ENCODE data around the gene PEX5L. TPM values are rescaled to one million over a fixed set of nuclear protein-coding genes. Genes with fewer than 3 reads are reported as not detected.

Gene PEX5L
- total and polyA plus RNA-seq, 2 experiments from 2014 or later: 6.3 to 7.0 TPM

DNA sequence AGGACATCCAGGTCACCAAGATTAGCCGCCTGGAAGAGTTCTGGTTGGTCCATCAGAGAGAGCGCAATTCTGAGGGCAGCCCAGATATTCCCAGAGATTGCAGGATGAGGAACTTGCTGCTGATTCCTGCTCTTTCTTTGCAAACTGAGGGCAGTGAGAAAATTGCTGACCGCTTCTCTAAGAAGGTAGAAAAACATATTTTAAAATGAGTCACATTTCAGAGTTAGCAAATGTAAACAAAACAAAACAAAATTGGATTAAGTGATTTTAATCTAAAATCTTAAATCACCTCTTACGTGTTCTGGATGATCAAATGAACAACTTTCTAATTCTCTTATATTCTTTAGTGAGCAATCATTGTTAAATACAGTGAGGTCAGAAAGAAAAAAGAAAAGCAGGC is 234.9 kb downstream of the PEX5L start:
- ATAC-seq (no peak), DNase-seq (ENCODE audit: low spot score) (no peak)
- Histone ChIP-seq H3K27me3 (ENCODE audit: insufficient read depth) (no peaks in the 10 kb centered on the region), H3K4me2 (no peak overlapping the region), H3K9me2 (ENCODE audit: insufficient read depth) (no peaks in the 10 kb centered on the region), H3K79me2 (replicated peaks; ENCODE audit: insufficient read depth) (no peaks in the 10 kb centered on the region), H3K4me1 (ENCODE audit: insufficient read depth) (no peaks in the 10 kb centered on the region), H2AFZ (no peak overlapping the region), H4K20me1 (replicated peaks; ENCODE audit: insufficient read depth) (no peaks in the 10 kb centered on the region), H3K27ac (ENCODE audit: low read depth) (no peak overlapping the region), H3K36me3 (ENCODE audit: insufficient read depth) (no peaks in the 10 kb centered on the region), H3K4me3 (no peak overlapping the region), H3F3A (replicated peaks; ENCODE audit: low read depth) (no peaks in the 10 kb centered on the region)
- H3K4me1 Mint-ChIP-seq: no peaks in the 10 kb centered on the region
- no peaks in the 10 kb centered on the region for H3K9me3 Mint-ChIP-seq
- H3K27ac Mint-ChIP-seq: no peak overlapping the region
- TF ChIP-seq ZNF331 (CRISPR knock-in tag; IDR thresholded peaks at IDR 0.05; ENCODE audit: low read depth) (no peak), EZH2phosphoT487 (IDR thresholded peaks at IDR 0.05; ENCODE audit: unreplicated experiment) (no peak), STAT1 (IDR thresholded peaks at IDR 0.05; ENCODE audit: unreplicated experiment) (no peak), CREB1 (CRISPR knock-in tag; IDR thresholded peaks at IDR 0.05; ENCODE audit: low read depth) (no peak), NANOG (IDR thresholded peaks at IDR 0.05; ENCODE audit: borderline replicate concordance) (no peak), POLR2AphosphoS5 (IDR thresholded peaks at IDR 0.05; ENCODE audit: low read depth) (no peak)
- TF ChIP-seq, protein P1, sequence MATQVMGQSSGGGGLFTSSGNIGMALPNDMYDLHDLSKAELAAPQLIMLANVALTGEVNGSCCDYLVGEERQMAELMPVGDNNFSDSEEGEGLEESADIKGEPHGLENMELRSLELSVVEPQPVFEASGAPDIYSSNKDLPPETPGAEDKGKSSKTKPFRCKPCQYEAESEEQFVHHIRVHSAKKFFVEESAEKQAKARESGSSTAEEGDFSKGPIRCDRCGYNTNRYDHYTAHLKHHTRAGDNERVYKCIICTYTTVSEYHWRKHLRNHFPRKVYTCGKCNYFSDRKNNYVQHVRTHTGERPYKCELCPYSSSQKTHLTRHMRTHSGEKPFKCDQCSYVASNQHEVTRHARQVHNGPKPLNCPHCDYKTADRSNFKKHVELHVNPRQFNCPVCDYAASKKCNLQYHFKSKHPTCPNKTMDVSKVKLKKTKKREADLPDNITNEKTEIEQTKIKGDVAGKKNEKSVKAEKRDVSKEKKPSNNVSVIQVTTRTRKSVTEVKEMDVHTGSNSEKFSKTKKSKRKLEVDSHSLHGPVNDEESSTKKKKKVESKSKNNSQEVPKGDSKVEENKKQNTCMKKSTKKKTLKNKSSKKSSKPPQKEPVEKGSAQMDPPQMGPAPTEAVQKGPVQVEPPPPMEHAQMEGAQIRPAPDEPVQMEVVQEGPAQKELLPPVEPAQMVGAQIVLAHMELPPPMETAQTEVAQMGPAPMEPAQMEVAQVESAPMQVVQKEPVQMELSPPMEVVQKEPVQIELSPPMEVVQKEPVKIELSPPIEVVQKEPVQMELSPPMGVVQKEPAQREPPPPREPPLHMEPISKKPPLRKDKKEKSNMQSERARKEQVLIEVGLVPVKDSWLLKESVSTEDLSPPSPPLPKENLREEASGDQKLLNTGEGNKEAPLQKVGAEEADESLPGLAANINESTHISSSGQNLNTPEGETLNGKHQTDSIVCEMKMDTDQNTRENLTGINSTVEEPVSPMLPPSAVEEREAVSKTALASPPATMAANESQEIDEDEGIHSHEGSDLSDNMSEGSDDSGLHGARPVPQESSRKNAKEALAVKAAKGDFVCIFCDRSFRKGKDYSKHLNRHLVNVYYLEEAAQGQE (IDR thresholded peaks at IDR 0.05; ENCODE audit: unreplicated experiment): no peak
- H3K36me3 Mint-ChIP-seq (ENCODE audit: low read depth): no peaks in the 10 kb centered on the region
- H3K4me3 Mint-ChIP-seq: no peak overlapping the region
- H3K27me3 Mint-ChIP-seq (ENCODE audit: insufficient read depth, low read depth, poor library complexity): no peaks in the 10 kb centered on the region

DNA sequence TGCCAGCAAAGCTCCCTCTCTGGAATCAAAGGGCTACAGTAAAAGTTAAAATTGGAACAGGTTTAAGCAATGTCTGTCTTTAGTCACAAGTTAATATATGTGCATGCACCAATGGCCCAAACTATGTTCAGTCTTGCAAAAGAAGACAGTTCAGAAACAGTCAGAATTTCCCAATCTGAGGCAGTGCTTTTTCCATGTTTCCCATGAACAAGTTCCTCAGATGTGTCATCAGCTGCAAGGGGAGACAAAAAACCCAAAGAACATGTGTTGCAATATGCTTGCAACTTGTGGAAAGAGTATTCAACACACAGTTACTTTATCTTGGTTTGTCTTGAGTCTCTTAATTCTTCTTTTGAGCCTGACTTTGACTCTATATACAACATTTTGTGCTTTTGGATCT is 235.5 kb downstream of the PEX5L start:
- ATAC-seq (no peak), DNase-seq (ENCODE audit: low spot score) (no peak)
- Mint-ChIP-seq H3K27ac (no peak overlapping the region), H3K4me3 (no peak overlapping the region), H3K9me3 (no peaks in the 10 kb centered on the region), H3K36me3 (ENCODE audit: low read depth) (no peaks in the 10 kb centered on the region), H3K4me1 (no peaks in the 10 kb centered on the region), H3K27me3 (ENCODE audit: insufficient read depth, low read depth, poor library complexity) (no peaks in the 10 kb centered on the region)
- H3K27me3 ChIP-seq (ENCODE audit: insufficient read depth): no peaks in the 10 kb centered on the region
- no peak overlapping the region for H2AFZ ChIP-seq
- no peak overlapping the region for H3K4me3 ChIP-seq
- no peaks in the 10 kb centered on the region for H3F3A ChIP-seq (replicated peaks; ENCODE audit: low read depth)
- H3K4me2 ChIP-seq: no peak overlapping the region
- H3K36me3 ChIP-seq (ENCODE audit: insufficient read depth): no peaks in the 10 kb centered on the region
- H3K4me1 ChIP-seq (ENCODE audit: insufficient read depth): no peaks in the 10 kb centered on the region
- H3K79me2 ChIP-seq (replicated peaks; ENCODE audit: insufficient read depth): no peaks in the 10 kb centered on the region
- H4K20me1 ChIP-seq (replicated peaks; ENCODE audit: insufficient read depth): no peaks in the 10 kb centered on the region
- no peak overlapping the region for H3K27ac ChIP-seq (ENCODE audit: low read depth)
- no peaks in the 10 kb centered on the region for H3K9me2 ChIP-seq (ENCODE audit: insufficient read depth)
- no peak for TF ChIP-seq ZNF462 (CRISPR knock-in tag; IDR thresholded peaks at IDR 0.05)
- no peak for TF ChIP-seq JUNB (IDR thresholded peaks at IDR 0.05; ENCODE audit: unreplicated experiment)
- TF ChIP-seq, protein P2, sequence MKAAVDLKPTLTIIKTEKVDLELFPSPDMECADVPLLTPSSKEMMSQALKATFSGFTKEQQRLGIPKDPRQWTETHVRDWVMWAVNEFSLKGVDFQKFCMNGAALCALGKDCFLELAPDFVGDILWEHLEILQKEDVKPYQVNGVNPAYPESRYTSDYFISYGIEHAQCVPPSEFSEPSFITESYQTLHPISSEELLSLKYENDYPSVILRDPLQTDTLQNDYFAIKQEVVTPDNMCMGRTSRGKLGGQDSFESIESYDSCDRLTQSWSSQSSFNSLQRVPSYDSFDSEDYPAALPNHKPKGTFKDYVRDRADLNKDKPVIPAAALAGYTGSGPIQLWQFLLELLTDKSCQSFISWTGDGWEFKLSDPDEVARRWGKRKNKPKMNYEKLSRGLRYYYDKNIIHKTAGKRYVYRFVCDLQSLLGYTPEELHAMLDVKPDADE (IDR thresholded peaks at IDR 0.05): no peak
- TF ChIP-seq EZH2phosphoT487 (IDR thresholded peaks at IDR 0.05; ENCODE audit: unreplicated experiment): no peak
- TF ChIP-seq ZNF114 (CRISPR knock-in tag; IDR thresholded peaks at IDR 0.05): no peak
- TF ChIP-seq CREB1 (CRISPR knock-in tag; IDR thresholded peaks at IDR 0.05; ENCODE audit: low read depth): no peak
